HG03097 (cell line): ENCODE results near the gene RTN4.

Experiments used
- ATAC-seq: cut with Tn5 transposase; IDR thresholded peaks from one replicate; pipeline ENCODE4 v1.9.1; 2021; ENCODE audit not compliant: unreplicated experiment, low FRiP score

RTN4 gene

GRCh38 chr2:54928719-54929118 is 121.5 kb downstream of the RTN4 start:
- ATAC-seq = no peak

GRCh38 chr2:54927751-54928615 is 122.3 kb downstream of the RTN4 start:
- ATAC-seq = no peak

- no peak for ATAC-seq
These were observed 123.0 kb downstream of the RTN4 start for GRCh38 chr2:54927085-54927750.

GRCh38 chr2:54925022-54925421 is 125.2 kb downstream of the RTN4 start:
- ATAC-seq = no peak

GRCh38 chr2:54924121-54924520 is 126.1 kb downstream of the RTN4 start:
- ATAC-seq = no peak
